ENCODE data around the gene AAGAB. TPM values are rescaled to one million over a fixed set of nuclear protein-coding genes. Genes with fewer than 3 reads are reported as not detected.

AAGAB gene
- total and polyA plus RNA-seq, 2 donors (not counting 1 experiment from before 2014, with no cell fraction given), result 9.4 to 25.0 TPM

GRCh38 chr15:67174446-67174845 is 80.0 kb downstream of the AAGAB start:
- H4K20me1 ChIP-seq (ENCODE audit: control insufficient read depth, insufficient read depth, low read length, poor library complexity, severe bottlenecking), result peaks cover 80% of the 10 kb centered on the region
- no peak overlapping the region for H3K4me2 ChIP-seq (replicated peaks; ENCODE audit: low read depth, low read length, poor library complexity, severe bottlenecking)
- no peak for ATAC-seq (ENCODE audit: low read depth)
- no peak for DNase-seq
- ChIA-PET POLR2A (no interaction called here), CTCF (no interaction called here)
- intact Hi-C loops (cut with micrococcal nuclease), result no loop called here
- H3K27ac Mint-ChIP-seq, result peak overlapping the region; percentile 59
- no peaks in the 10 kb centered on the region for H3K9me3 Mint-ChIP-seq (ENCODE audit: insufficient read depth)
- H2AFZ ChIP-seq (ENCODE audit: insufficient read depth, low read depth, low read length, poor library complexity, severe bottlenecking), result no peak overlapping the region
- H3K9ac ChIP-seq (ENCODE audit: low read length), result no peak overlapping the region
- H3K27ac ChIP-seq (ENCODE audit: low read length in 2 of 2), result peak overlapping the region in 1 of 2 donors; percentile 47
- H3K4me1 Mint-ChIP-seq, result peaks cover 45% of the 10 kb centered on the region
- H3K27me3 ChIP-seq (replicated peaks in 1 of 4; ENCODE audit: control extremely low read depth in 1 of 4, control insufficient read depth in 3 of 4, insufficient read depth in 4 of 4, low read length in 3 of 4), result no peaks in the 10 kb centered on the region
- no peak for TF ChIP-seq CTCF (IDR thresholded peaks at IDR 0.05)
- TF ChIP-seq EZH2 (IDR thresholded peaks at IDR 0.05; ENCODE audit: borderline replicate concordance, insufficient read depth, low read depth, low read length, poor library complexity, severe bottlenecking), result no peak
- no peaks in the 10 kb centered on the region for H3K27me3 Mint-ChIP-seq
- H3K4me3 ChIP-seq (ENCODE audit: control extremely low read depth in 1 of 5, extremely low read depth in 1 of 5, insufficient read depth in 1 of 5, low read depth in 2 of 5, low read length in 4 of 5), result no peak overlapping the region
- H3K9me3 ChIP-seq (ENCODE audit: control extremely low read depth in 1 of 3, control insufficient read depth in 2 of 3, insufficient read depth in 1 of 3, low read length in 2 of 3), result no peaks in the 10 kb centered on the region
- no peak overlapping the region for H3K4me3 Mint-ChIP-seq
- peaks cover 0 to 21% of the 10 kb centered on the region in 2 donors for H3K4me1 ChIP-seq (ENCODE audit: control insufficient read depth in 2 of 2, insufficient read depth in 2 of 2, low read length in 2 of 2)
- H3K36me3 ChIP-seq (replicated peaks in 1 of 2; ENCODE audit: control extremely low read depth in 1 of 2, control insufficient read depth in 1 of 2, extremely low read depth in 1 of 2, insufficient read depth in 2 of 2, low read length in 1 of 2), result peaks cover under 1 to 77% of the 10 kb centered on the region in 2 experiments
- 82% methylated on average over 1 of the region's 3 CpGs for WGBS (ENCODE audit: insufficient coverage)
- peaks cover 35% of the 10 kb centered on the region for H3K79me2 ChIP-seq (ENCODE audit: control insufficient read depth, insufficient read depth, low read length)

- Histone ChIP-seq H3K4me3 (ENCODE audit: control extremely low read depth in 1 of 5, extremely low read depth in 1 of 5, insufficient read depth in 1 of 5, low read depth in 2 of 5, low read length in 4 of 5) (no peak overlapping the region), H3K27me3 (replicated peaks in 1 of 4; ENCODE audit: control extremely low read depth in 1 of 4, control insufficient read depth in 3 of 4, insufficient read depth in 4 of 4, low read length in 3 of 4) (no peaks in the 10 kb centered on the region), H3K9me3 (ENCODE audit: control extremely low read depth in 1 of 3, control insufficient read depth in 2 of 3, insufficient read depth in 1 of 3, low read length in 2 of 3) (no peaks in the 10 kb centered on the region), H3K9ac (ENCODE audit: low read length) (no peak overlapping the region), H3K27ac (ENCODE audit: low read length in 2 of 2) (peak overlapping the region in 1 of 2 donors; percentile 47), H2AFZ (ENCODE audit: insufficient read depth, low read depth, low read length, poor library complexity, severe bottlenecking) (no peak overlapping the region), H3K4me2 (replicated peaks; ENCODE audit: low read depth, low read length, poor library complexity, severe bottlenecking) (no peak overlapping the region), H3K4me1 (ENCODE audit: control insufficient read depth in 2 of 2, insufficient read depth in 2 of 2, low read length in 2 of 2) (peaks cover 0 to 21% of the 10 kb centered on the region in 2 donors), H3K36me3 (replicated peaks in 1 of 2; ENCODE audit: control extremely low read depth in 1 of 2, control insufficient read depth in 1 of 2, extremely low read depth in 1 of 2, insufficient read depth in 2 of 2, low read length in 1 of 2) (peaks cover 5 to 77% of the 10 kb centered on the region in 2 experiments), H4K20me1 (ENCODE audit: control insufficient read depth, insufficient read depth, low read length, poor library complexity, severe bottlenecking) (peaks cover 87% of the 10 kb centered on the region), H3K79me2 (ENCODE audit: control insufficient read depth, insufficient read depth, low read length) (peaks cover 35% of the 10 kb centered on the region)
- Mint-ChIP-seq H3K27me3 (no peaks in the 10 kb centered on the region), H3K4me1 (peaks cover 45% of the 10 kb centered on the region), H3K4me3 (no peak overlapping the region), H3K9me3 (ENCODE audit: insufficient read depth) (no peaks in the 10 kb centered on the region), H3K27ac (peak overlapping the region; percentile 59)
- ChIA-PET CTCF (no interaction called here), POLR2A (no interaction called here)
- 94% methylated on average over 7 of the region's 8 CpGs for WGBS (ENCODE audit: insufficient coverage)
- ATAC-seq (ENCODE audit: low read depth) (no peak), DNase-seq (no peak)
- no peak for TF ChIP-seq EZH2 (IDR thresholded peaks at IDR 0.05; ENCODE audit: borderline replicate concordance, insufficient read depth, low read depth, low read length, poor library complexity, severe bottlenecking)
- no peak for TF ChIP-seq CTCF (IDR thresholded peaks at IDR 0.05)
- intact Hi-C loops (cut with micrococcal nuclease), result loop anchor here (2.0 kb wide), 1 partner anchor 19 kb away; no protein-coding TSS in a partner anchor
Observed at GRCh38 chr15:67173786-67174185, 80.7 kb downstream of the AAGAB start.

Measured in B cell (primary cell).